ENCODE data around the gene DPP8.

The DPP8 gene

GRCh38 chr15:65423976-65424679 lies 93.4 kb downstream of the DPP8 start:
- TF ChIP-seq CTCF (IDR thresholded peaks at IDR 0.05; ENCODE audit: control extremely low read depth, extremely low read depth, low read depth, missing control alignments), result no peak
- ChIA-PET CTCF (no interaction called here), POLR2A (no interaction called here)
- no peak for DNase-seq (ENCODE audit: extremely low spot score)

GRCh38 chr15:65423150-65423975 lies 94.1 kb downstream of the DPP8 start:
- no peak for TF ChIP-seq CTCF (IDR thresholded peaks at IDR 0.05; ENCODE audit: control extremely low read depth, extremely low read depth, low read depth, missing control alignments)
- ChIA-PET CTCF (no interaction called here), POLR2A (no interaction called here)
- no peak for DNase-seq (ENCODE audit: extremely low spot score)

- no peak for TF ChIP-seq CTCF (IDR thresholded peaks at IDR 0.05; ENCODE audit: control extremely low read depth, extremely low read depth, low read depth, missing control alignments)
- peak; percentile 76 for DNase-seq (ENCODE audit: extremely low spot score)
- CTCF ChIA-PET, result interaction anchor here (0.9 to 14.4 kb wide), 8 partner anchors 9 to 435 kb away, joined by 3 to 156 read pairs (median 6); partner anchors contain the start of gene DPP8
These were observed 95.9 kb downstream of the DPP8 start for GRCh38 chr15:65421360-65422215.

GRCh38 chr15:65420975-65421359 lies 96.5 kb downstream of the DPP8 start:
- CTCF ChIA-PET, result interaction anchor here (0.9 to 14.4 kb wide), 9 partner anchors 9 to 436 kb away, joined by 3 to 156 read pairs (median 5); partner anchors contain the start of gene DPP8
- TF ChIP-seq CTCF (IDR thresholded peaks at IDR 0.05; ENCODE audit: control extremely low read depth, extremely low read depth, low read depth, missing control alignments), result no peak
- POLR2A ChIA-PET, result interaction anchor here (0.5 to 1.6 kb wide), 2 partner anchors 116 to 432 kb away, joined by 3 to 9 read pairs; no protein-coding TSS in a partner anchor
- DNase-seq (ENCODE audit: extremely low spot score), result no peak

More at GRCh38 chr15:65421360-65422215, 95.9 kb downstream of the DPP8 start:
- POLR2A ChIA-PET, result interaction anchor here (0.5 to 1.6 kb wide), 2 partner anchors 116 to 431 kb away, joined by 3 to 9 read pairs; no protein-coding TSS in a partner anchor

GRCh38 chr15:65418596-65418995 lies 98.9 kb downstream of the DPP8 start:
- ChIA-PET POLR2A (no interaction called here), CTCF (interaction anchor here (4.7 to 14.4 kb wide), 2 partner anchors 17 to 33 kb away, joined by 20 to 156 read pairs; no protein-coding TSS in a partner anchor)
- no peak for TF ChIP-seq CTCF (IDR thresholded peaks at IDR 0.05; ENCODE audit: control extremely low read depth, extremely low read depth, low read depth, missing control alignments)
- no peak for DNase-seq (ENCODE audit: extremely low spot score)

Measured in GM10248 (cell line).